PC-3 (cell line): ENCODE results near the gene IL17REL.

Experiments used
- CTCF ChIP-seq: fragments of 300-600 bp; sonication (generic); conservative IDR thresholded peaks from 2 replicates; pipeline ENCODE4 v1.5.1; 2017; ENCODE audit warnings: antibody characterized with exemption, low read depth, mild to moderate bottlenecking, low read length
- EZH2 ChIP-seq: fragments of 300-600 bp; sonication (generic); IDR thresholded peaks from one replicate; pipeline ENCODE4 v1.6.1; 2017; ENCODE audit warnings: antibody characterized with exemption, mild to moderate bottlenecking, low read length; ENCODE audit not compliant: unreplicated experiment
- EZH2phosphoT487 ChIP-seq: fragments of 300-600 bp; sonication (generic); IDR thresholded peaks from 2 replicates; pipeline ENCODE4 v1.6.1; 2018; ENCODE audit warnings: mild to moderate bottlenecking, antibody characterized with exemption, low read length, borderline replicate concordance

GRCh38 chr22:50022171-50022819 is 9.7 kb upstream of the IL17REL start:
- TF ChIP-seq CTCF (no peak), EZH2 (no peak), EZH2phosphoT487 (no peak)
